ENCODE results near the gene HTR4.

- TF ChIP-seq EZH2 (IDR thresholded peaks at IDR 0.05; ENCODE audit: borderline replicate concordance, low read depth, low read length, severe bottlenecking) = no peak
- TF ChIP-seq POLR2A (IDR thresholded peaks at IDR 0.05; ENCODE audit: low read depth, low read length) = no peak
- no peak for TF ChIP-seq CTCF (IDR thresholded peaks at IDR 0.05; ENCODE audit: extremely low read depth in 1 of 2, insufficient read depth in 1 of 2, low read depth in 1 of 2, low read length in 2 of 2)
- no peak for TF ChIP-seq MAX (IDR thresholded peaks at IDR 0.05; ENCODE audit: insufficient read depth, insufficient read length)
- TF ChIP-seq POLR2AphosphoS5 (IDR thresholded peaks at IDR 0.05; ENCODE audit: insufficient read depth, low read depth, low read length) = no peak
- TF ChIP-seq FOS (IDR thresholded peaks at IDR 0.05; ENCODE audit: borderline replicate concordance, insufficient read depth, low read length) = no peak
- TF ChIP-seq JUN (IDR thresholded peaks at IDR 0.05; ENCODE audit: borderline replicate concordance, insufficient read depth, insufficient read length, low read depth) = no peak
Observed at GRCh38 chr5:148523139-148523538, 131.2 kb downstream of the HTR4 start.
